ENCODE data around the gene CEP120. TPM values are rescaled to one million over a fixed set of nuclear protein-coding genes. Genes with fewer than 3 reads are reported as not detected.

The CEP120 gene
- 23.6 and 31.4 TPM in 2 replicates for total RNA-seq

DNA sequence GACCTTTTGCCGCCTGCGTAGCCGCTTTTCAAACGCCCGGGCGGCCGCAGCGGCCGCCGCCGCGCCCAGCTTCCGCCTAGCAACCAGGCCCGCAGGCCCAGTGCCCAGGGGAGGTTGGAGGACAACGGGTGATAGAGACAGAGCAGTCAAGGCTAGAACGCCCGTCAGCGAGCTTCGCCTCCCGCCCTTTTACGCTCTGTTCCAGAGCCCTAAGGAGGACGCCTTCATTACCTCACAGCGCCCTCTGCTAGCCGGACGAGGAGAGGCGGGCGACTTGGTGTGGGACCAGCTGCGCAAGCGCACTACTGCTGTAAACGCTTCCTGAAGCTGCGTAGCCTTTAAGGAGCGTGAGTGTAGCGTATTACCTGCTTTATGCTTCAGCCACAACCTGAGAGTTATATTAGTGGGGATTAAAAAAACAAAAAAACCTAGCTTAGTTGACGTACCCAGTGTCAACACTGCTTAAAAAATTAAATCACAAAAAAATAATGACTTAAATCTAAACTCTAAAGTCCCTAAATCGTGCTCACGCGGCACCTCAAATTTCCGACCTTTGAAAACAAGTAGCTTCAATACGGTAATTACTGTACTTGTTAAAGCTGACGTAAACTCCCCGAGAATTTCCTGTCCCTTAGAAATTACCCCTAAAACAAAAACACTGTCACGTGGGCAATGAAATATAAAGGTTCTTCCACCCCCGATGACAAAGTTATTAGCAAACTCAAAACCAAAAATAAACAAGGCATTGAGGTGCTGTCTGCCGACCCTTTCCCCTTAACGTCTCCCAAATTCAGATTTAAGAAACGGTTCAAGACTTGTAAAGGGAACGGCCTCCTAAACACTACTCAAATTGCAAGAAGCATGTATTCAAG lies at the start of gene CEP120:
Gene CEP120 (minus strand): TSS at position 126 of the 872 bp plus-strand sequence. CDS start 405 bp downstream, outside the sequence.

Other genes with a start within 250 kb of the CEP120 start
- gene CSNK1G3, start 88.8 kb upstream of the CEP120 start, total RNA-seq, result 75.9 and 76.5 TPM in 2 replicates

Measured in nasal cavity respiratory epithelium epithelial cell of viscerocranial mucosa (primary cell).